A673 (cell line): ENCODE measurements around the gene POLR1E. TPM values are rescaled to one million over a fixed set of nuclear protein-coding genes. Genes with fewer than 3 reads are reported as not detected.

ENCODE experiments used
- BruUV-seq: library from RNA; stranded (reverse); fragments of 400-500 nt; replicated peaks from 2 replicates; lab custom pipeline; 2021; lab: Mats Ljungman, UMichigan
- CTCF ChIA-PET: fragments of 300-600 bp; sonication (Branson Sonifier 250); formaldehyde crosslinking; loops from one replicate; lab custom pipeline; 2022; ENCODE audit warnings: antibody characterized with exemption; lab: Charles Lee
- POLR2A ChIA-PET: fragments of 300-600 bp; sonication (Branson Sonifier 250); formaldehyde crosslinking; loops from one replicate; lab custom pipeline; 2022; ENCODE audit warnings: antibody characterized with exemption; ENCODE audit not compliant: low non-redundant PET; lab: Charles Lee
- DNase-seq: peaks from one replicate; pipeline ENCODE4 v3.0.0-alpha.2; 2015; ENCODE audit warnings: low spot score
- H3K27ac ChIP-seq: fragments of 200-600 bp; sonication (generic); 2 replicates; pipeline ENCODE4 v1.5.1; 2016; ENCODE audit warnings: mixed run types, low read depth, mild to moderate bottlenecking, mixed read lengths, antibody characterized with exemption, low read length; ENCODE audit not compliant: poor library complexity, severe bottlenecking
- H3K27me3 ChIP-seq: fragments of 200-600 bp; sonication (generic); replicated peaks from 2 replicates; pipeline ENCODE4 v1.6.1; 2017; ENCODE audit warnings: mixed run types, low read depth, mild to moderate bottlenecking, mixed read lengths, antibody characterized with exemption, low read length; ENCODE audit not compliant: insufficient read depth, poor library complexity
- H3K36me3 ChIP-seq: fragments of 200-600 bp; sonication (generic); 2 replicates; pipeline ENCODE4 v1.6.1; 2016; ENCODE audit warnings: mixed run types, mild to moderate bottlenecking, mixed read lengths, antibody characterized with exemption, low read length; ENCODE audit not compliant: insufficient read depth, poor library complexity, severe bottlenecking
- H3K4me1 ChIP-seq: fragments of 200-600 bp; sonication (generic); 2 replicates; pipeline ENCODE4 v1.6.1; 2017; ENCODE audit warnings: mixed run types, mild to moderate bottlenecking, mixed read lengths, antibody characterized with exemption, low read length; ENCODE audit not compliant: insufficient read depth, poor library complexity, severe bottlenecking
- H3K4me3 ChIP-seq: fragments of 200-600 bp; sonication (generic); 2 replicates; pipeline ENCODE4 v1.5.1; 2016; ENCODE audit warnings: low read depth, mixed run types, mild to moderate bottlenecking, mixed read lengths, low read length; ENCODE audit not compliant: poor library complexity, severe bottlenecking
- H3K9me3 ChIP-seq: fragments of 200-600 bp; sonication (generic); 2 replicates; pipeline ENCODE4 v1.6.1; 2016; ENCODE audit warnings: mixed run types, low read depth, mild to moderate bottlenecking, mixed read lengths, antibody characterized with exemption, low read length; ENCODE audit not compliant: poor library complexity, severe bottlenecking
- CTCF ChIP-seq: fragments of 300-800, 200-600 bp; sonication (generic); conservative IDR thresholded peaks from 2 replicates; pipeline ENCODE4 v1.5.1; 2017; ENCODE audit warnings: low read depth, mild to moderate bottlenecking, antibody characterized with exemption, low read length, moderate library complexity, mixed read lengths
- EZH2 ChIP-seq: fragments of 200-600 bp; sonication (generic); IDR thresholded peaks from 2 replicates; pipeline ENCODE4 v1.6.1; 2017; ENCODE audit warnings: borderline replicate concordance, low read depth, mild to moderate bottlenecking, mixed read lengths, antibody characterized with exemption, low read length; ENCODE audit not compliant: poor library complexity, severe bottlenecking
- intact Hi-C: fragments of 100-400 bp; cut with micrococcal nuclease; formaldehyde crosslinking; loops from one replicate; pipeline ENCODE4 v1.10.0; 2022; ENCODE audit not compliant: unreplicated experiment
- total RNA-seq: library from RNA; stranded (reverse); gene quantifications from 2 replicates; pipeline ENCODE4 v1.2.3, GENCODE V29; 2021

Gene POLR1E
- total RNA-seq, 1 experiment from 2014 or later, result 68.8 TPM

DNA sequence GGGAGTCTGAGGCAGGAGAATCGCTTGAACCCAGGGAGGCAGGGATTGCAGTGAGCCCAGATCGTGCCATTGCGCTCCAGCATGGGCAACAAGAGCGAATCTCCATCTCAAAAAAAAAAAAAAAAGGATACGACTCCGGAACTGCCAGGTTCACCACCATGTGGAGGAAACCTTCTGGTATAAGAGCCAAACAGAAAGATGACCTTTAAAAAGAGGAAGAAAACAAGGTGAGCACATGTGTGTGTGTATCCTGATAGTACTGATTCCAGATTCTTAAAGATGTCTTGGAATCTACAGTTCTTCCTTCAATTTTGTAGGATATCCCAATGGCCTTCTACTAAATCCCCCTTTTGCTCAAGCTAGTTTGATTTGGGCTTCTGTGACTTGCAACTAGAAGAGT, 56.7 kb downstream of the POLR1E start:
- Histone ChIP-seq H3K9me3 (no peaks in the 10 kb centered on the region), H3K36me3 (no peaks in the 10 kb centered on the region), H3K27ac (no peak overlapping the region), H3K27me3 (no peaks in the 10 kb centered on the region), H3K4me3 (no peak overlapping the region), H3K4me1 (no peaks in the 10 kb centered on the region)
- DNase-seq, result no peak
- intact Hi-C loops, result no loop called here
- TF ChIP-seq CTCF, result no peak
- TF ChIP-seq EZH2, result no peak
- BruUV-seq, result no TSS peak
- ChIA-PET CTCF (no interaction called here), POLR2A (no interaction called here)

- Histone ChIP-seq H3K27ac (no peak overlapping the region), H3K4me1 (no peaks in the 10 kb centered on the region), H3K27me3 (no peaks in the 10 kb centered on the region), H3K9me3 (no peaks in the 10 kb centered on the region), H3K4me3 (no peak overlapping the region), H3K36me3 (no peaks in the 10 kb centered on the region)
- ChIA-PET POLR2A (no interaction called here), CTCF (no interaction called here)
- intact Hi-C loops, result no loop called here
- TF ChIP-seq EZH2, result no peak
- TF ChIP-seq CTCF, result no peak
- no TSS peak for BruUV-seq
- no peak for DNase-seq
Observed at GRCh38 chr9:37542895-37543294, 57.1 kb downstream of the POLR1E start.

GRCh38 chr9:37543468-37543867, 57.7 kb downstream of the POLR1E start:
- Histone ChIP-seq H3K36me3 (no peaks in the 10 kb centered on the region), H3K27ac (no peak overlapping the region), H3K27me3 (no peaks in the 10 kb centered on the region), H3K4me1 (no peaks in the 10 kb centered on the region), H3K4me3 (no peak overlapping the region), H3K9me3 (no peaks in the 10 kb centered on the region)
- CTCF ChIA-PET, result no interaction called here
- POLR2A ChIA-PET, result no interaction called here
- BruUV-seq, result no TSS peak
- TF ChIP-seq EZH2, result no peak
- TF ChIP-seq CTCF, result no peak
- DNase-seq, result no peak
- intact Hi-C loops, result no loop called here
